K562 (cell line): ENCODE data around the gene PTGIR. TPM values are rescaled to one million over a fixed set of nuclear protein-coding genes. Genes with fewer than 3 reads are reported as not detected.

Experiments used
- ATAC-seq: fragments of 200-7000 bp; cut with Tn5 transposase; 3 replicates; pipeline ENCODE4 v1.9.1; 2020; ENCODE audit warnings: moderate library complexity
- BruUV-seq: library from RNA; stranded (reverse); fragments of 400-500 nt; replicated peaks from 2 replicates; lab custom pipeline; 2021; lab: Mats Ljungman, UMichigan
- CTCF ChIA-PET: fragments of 300-600 bp; formaldehyde crosslinking; extraction: SDS; loops from one replicate; lab custom pipeline; 2021; ENCODE audit warnings: low intra/inter-chr PET ratio; lab: Yijun Ruan, JAX
- POLR2A ChIA-PET: fragments of 300-600, 350-650 bp; sonication (Branson Sonifier 250); formaldehyde crosslinking; extraction: SDS; loops from one replicate; lab custom pipeline; 2021; ENCODE audit warnings: antibody characterized with exemption, inconsistent platforms; lab: Yijun Ruan, JAX
- DNase-seq, 4 experiments: peaks; one replicate each; pipeline versions ENCODE4 v3.0.0 to v3.0.0-alpha.2; 2011 to 2018; ENCODE audit warnings: low spot score in 3 of 4, mixed read lengths in 3 of 4; ENCODE audit errors: extremely low read depth in 1 of 4
- FAIRE-seq: peaks from 2 replicates; lab custom pipeline; 2011; peaks lifted over from hg19 to GRCh38; lab: Jason Lieb, UNC
- H2AFZ ChIP-seq: 2 replicates; pipeline ENCODE4 v1.6.0; 2011; ENCODE audit warnings: low read depth, low read length, control low read depth, inconsistent platforms
- H3K27ac ChIP-seq: fragments of 200-600 bp; 3 replicates; pipeline ENCODE4 v1.8.0; 2011; ENCODE audit warnings: low read depth, mild to moderate bottlenecking, control low read depth, inconsistent platforms, low read length, moderate library complexity, mixed read lengths; ENCODE audit errors: extremely low read depth
- H3K27me3 ChIP-seq, 2 experiments: fragments of 300-600 bp in 1 of 2; 2 replicates in 1 of 2; 3 replicates in 1 of 2; pipeline versions ENCODE4 v1.6.0 to v1.8.0; 2011; ENCODE audit warnings: inconsistent platforms in 2 of 2, low read length in 2 of 2, mild to moderate bottlenecking in 1 of 2, mixed read lengths in 1 of 2, moderate library complexity in 1 of 2; ENCODE audit not compliant: control insufficient read depth in 2 of 2, insufficient read depth in 2 of 2
- H3K36me3 ChIP-seq: fragments of 300-600 bp; 3 replicates; pipeline ENCODE4 v1.8.0; 2011; ENCODE audit warnings: mild to moderate bottlenecking, low read length, inconsistent platforms; ENCODE audit not compliant: control insufficient read depth, insufficient read depth
- H3K4me1 ChIP-seq, 2 experiments: fragments of 200-600 bp in 1 of 2; replicated peaks in 1 of 2; 2 replicates in 1 of 2; 3 replicates in 1 of 2; pipeline versions ENCODE4 v1.5.1 to v1.8.0; 2011; ENCODE audit warnings: inconsistent platforms in 2 of 2, low read length in 2 of 2, mild to moderate bottlenecking in 1 of 2, mixed read lengths in 1 of 2, moderate library complexity in 1 of 2; ENCODE audit not compliant: control insufficient read depth in 2 of 2, insufficient read depth in 2 of 2
- H3K4me2 ChIP-seq: 2 replicates; pipeline ENCODE4 v1.6.1; 2011; ENCODE audit warnings: low read length, control low read depth, inconsistent platforms, mixed read lengths; ENCODE audit not compliant: insufficient read depth
- H3K4me3 ChIP-seq: fragments of 200-600 bp; sonication (generic), shearing (Covaris generic); 2 replicates; pipeline ENCODE4 v1.5.1; 2016; ENCODE audit warnings: control low read depth, inconsistent platforms
- H3K79me2 ChIP-seq: fragments of 200-600 bp; 3 replicates; pipeline ENCODE4 v1.8.0; 2011; ENCODE audit warnings: low read length, inconsistent platforms; ENCODE audit not compliant: control insufficient read depth, insufficient read depth
- H3K9ac ChIP-seq, 2 experiments: 2 replicates each; pipeline versions ENCODE4 v1.6.0 to v1.6.1; 2011; ENCODE audit warnings: low read depth in 2 of 2, low read length in 2 of 2, control low read depth in 1 of 2, inconsistent platforms in 1 of 2, mild to moderate bottlenecking in 1 of 2, mixed read lengths in 1 of 2; ENCODE audit not compliant: insufficient read depth in 1 of 2
- H3K9me1 ChIP-seq: one replicate; pipeline ENCODE4 v1.6.0; 2011; ENCODE audit warnings: inconsistent platforms, mild to moderate bottlenecking, low read length, moderate library complexity; ENCODE audit not compliant: control insufficient read depth, insufficient read depth
- H3K9me3 ChIP-seq: replicated peaks from 2 replicates; pipeline ENCODE4 v1.5.1; 2011; ENCODE audit warnings: low read depth, low read length, inconsistent platforms; ENCODE audit not compliant: control insufficient read depth, insufficient read depth
- H4K20me1 ChIP-seq: replicated peaks from 2 replicates; pipeline ENCODE4 v1.6.1; 2011; ENCODE audit warnings: low read length, inconsistent platforms, mixed read lengths; ENCODE audit not compliant: control insufficient read depth, insufficient read depth
- EZH2 ChIP-seq: IDR thresholded peaks from 2 replicates; pipeline ENCODE4 v1.6.1; 2012; ENCODE audit warnings: low read depth, mild to moderate bottlenecking, inconsistent platforms, low read length, borderline replicate concordance
- MIER1 ChIP-seq: fragments of 450-650 bp; IDR thresholded peaks from 2 replicates; pipeline ENCODE4 v1.6.1; 2016; ENCODE audit warnings: antibody characterized with exemption, mild to moderate bottlenecking, low read depth
- RAD51 ChIP-seq: fragments of 450-650 bp; IDR thresholded peaks from 2 replicates; pipeline ENCODE4 v1.7.1; 2016; ENCODE audit warnings: low read depth, mild to moderate bottlenecking, borderline replicate concordance
- RBM25 ChIP-seq: fragments of 200-400 bp; formaldehyde crosslinking; IDR thresholded peaks from 2 replicates; pipeline ENCODE4 v1.6.1; 2018; ENCODE audit warnings: low read length, low read depth, moderate library complexity; ENCODE audit not compliant: severe bottlenecking
- RFX7 ChIP-seq: fragments of 250-450 bp; sonication (Bioruptor Pico); IDR thresholded peaks from 2 replicates; pipeline ENCODE4 v1.5.1; 2021; ENCODE audit warnings: mild to moderate bottlenecking
- ZBTB12 ChIP-seq: fragments of 250-450 bp; sonication (Bioruptor Pico); IDR thresholded peaks from 2 replicates; pipeline ENCODE4 v1.4.0; 2020
- ZEB2 ChIP-seq: fragments of 450-650 bp; IDR thresholded peaks from 2 replicates; pipeline ENCODE4 v1.6.1; 2016
- ZNF740 ChIP-seq, 3 experiments: fragments of 200-800 bp in 1 of 3; sonication (Bioruptor generic) in 1 of 3; sonication (generic) in 1 of 3; formaldehyde crosslinking in 1 of 3; IDR thresholded peaks; 2 replicates each; pipeline versions ENCODE4 v1.6.1 to v1.8.0; 2016 to 2022; ENCODE audit warnings: mild to moderate bottlenecking in 2 of 3, missing compliant biosample characterization in 2 of 3, missing genetic modification characterization in 2 of 3, missing genetic modification reagents in 1 of 3
- ZNF75A ChIP-seq: fragments of 450-650 bp; formaldehyde crosslinking; IDR thresholded peaks from 2 replicates; pipeline ENCODE4 v1.4.0; 2020; ENCODE audit warnings: mild to moderate bottlenecking
- WGBS: fragments of 100-300 bp; shearing (Covaris generic); methylation state at CpG from one replicate; pipeline ENCODE4 v1.1.6; 2016; ENCODE audit warnings: low coverage, mixed read lengths; ENCODE audit not compliant: insufficient coverage; ENCODE audit errors: missing lambda C conversion rate; 5-methylcytosine and 5-hydroxymethylcytosine counted together
- in situ Hi-C: fragments of 300-500 bp; cut with MboI; formaldehyde crosslinking; loops from 4 replicates; pipeline ENCODE4 v1.15.0; 2018; ENCODE audit warnings: inconsistent platforms, mixed read lengths
- intact Hi-C: fragments of 100-400 bp; cut with micrococcal nuclease; formaldehyde crosslinking; loops from 2 replicates; pipeline ENCODE4 v1.14.2; 2022
- polyA plus RNA-seq, 8 experiments: library from polyadenylated mRNA; depleted of rRNA in 4 of 8; stranded (reverse) in 5 of 8; unstranded in 3 of 8; fragments of >200 nt; fragmentation: Nextera tagmentation in 2 of 8; fragmentation: Illumina TruSeq in 1 of 8; extraction: Ambion mirVana in 2 of 8; extraction: Trizol in 1 of 8; gene quantifications; 2 replicates each; pipeline versions ENCODE4 v1.2.1 to v1.2.3, GENCODE V29; 2011 to 2014; ENCODE audit warnings: inconsistent platforms in 1 of 8, missing spikeins in 1 of 8
- total RNA-seq, 7 experiments: library from RNA; depleted of rRNA in 6 of 7; stranded (reverse); fragments of >200 nt in 6 of 7; fragmentation: Illumina TruSeq in 2 of 7; extraction: Trizol in 2 of 7; gene quantifications; 2 replicates each; pipeline versions ENCODE4 v1.2.1 to v1.2.3, GENCODE V29; 2011 to 2021; ENCODE audit warnings: low replicate concordance in 1 of 7

Gene PTGIR
- total and polyA plus RNA-seq, 9 of the 15 experiments (the other 6 are each of a cell fraction or from before 2014, with no cell fraction given): 0.11 to 3.4 (median 1.1) TPM; not detected in 1

- no peak for TF ChIP-seq ZBTB12
- no peak for TF ChIP-seq EZH2
- no peak for TF ChIP-seq MIER1
- no peak for TF ChIP-seq RAD51
- TF ChIP-seq RFX7 (CRISPR knock-in tag): no peak
- TF ChIP-seq RBM25: peak; percentile 19
- TF ChIP-seq ZEB2: no peak
- TF ChIP-seq, all 486 proteins: peak for 2
Measured at GRCh38 chr19:46591254-46591653, 33.6 kb downstream of the PTGIR start (continued).

DNA sequence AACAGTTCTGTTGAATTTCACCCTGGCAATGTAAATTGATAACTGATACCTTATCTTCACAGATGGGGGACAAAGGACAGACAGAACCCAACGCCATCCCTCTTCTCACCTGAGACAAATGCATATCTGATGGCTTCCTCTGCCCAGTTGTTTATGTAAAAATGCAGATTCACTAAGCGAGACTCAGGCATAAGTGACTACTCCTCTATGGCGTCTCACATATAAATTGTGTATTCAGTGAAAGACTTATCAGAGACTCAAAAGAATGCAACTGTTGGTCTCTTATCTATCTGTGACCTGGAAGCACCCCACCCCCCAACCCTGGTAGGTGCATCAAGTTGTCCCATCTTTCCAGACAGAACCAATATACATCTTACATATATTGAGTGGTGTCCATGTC is 37.0 kb downstream of the PTGIR start:
- no peak overlapping the region for H3K4me2 ChIP-seq
- 0 out of 2 replicates have a peak, but pooled peaks cover 3% of the 10 kb centered on the region for H3K9me3 ChIP-seq
- CTCF ChIA-PET: no interaction called here
- no peak overlapping the region for H2AFZ ChIP-seq
- in situ Hi-C loops: no loop called here
- no TSS peak for BruUV-seq
- DNase-seq: no peak
- no peak overlapping the region for H3K9ac ChIP-seq
- TF ChIP-seq ZNF75A (CRISPR knock-in tag) (no peak), ZNF740 (CRISPR knock-in tag; IDR thresholded peaks at IDR 0.05) (no peak), ZNF740 (tag; IDR thresholded peaks at IDR 0.05) (0 out of 4 replicates have a peak, but pooled peaks of 1 of the 2 experiments have one; percentile 37)
- TF ChIP-seq, all 486 proteins: peak for 1
- no peaks in the 10 kb centered on the region for H3K9me1 ChIP-seq
- H3K27ac ChIP-seq: no peak overlapping the region
- FAIRE-seq: no peak
- no peak overlapping the region for H3K4me3 ChIP-seq
- no peaks in the 10 kb centered on the region for H3K36me3 ChIP-seq
- ATAC-seq: no peak
- no peaks in the 10 kb centered on the region for H3K79me2 ChIP-seq
- WGBS: 0% methylated on average over 3 of the region's 3 CpGs
- peaks cover 0 to 3% of the 10 kb centered on the region in 2 experiments; a peak in 2 of 5 replicates for H3K4me1 ChIP-seq
- no peaks in the 10 kb centered on the region for H4K20me1 ChIP-seq
- intact Hi-C loops: no loop called here
- no peaks in the 10 kb centered on the region for H3K27me3 ChIP-seq
- POLR2A ChIA-PET: interaction anchor here (2.1 kb wide), 1 partner anchor 13 kb away, joined by 5 read pairs; the partner anchor contains the start of gene CALM3
